K562 (cell line): Measurements from ENCODE around the gene AARS1. TPM values are rescaled to one million over a fixed set of nuclear protein-coding genes. Genes with fewer than 3 reads are reported as not detected.

ENCODE experiments used
- HMGXB4 ChIP-seq: sonication (generic); formaldehyde crosslinking; IDR thresholded peaks from 2 replicates; pipeline ENCODE4 v1.8.1; 2023; ENCODE audit warnings: mild to moderate bottlenecking, missing genetic modification reagents
- SOX6 ChIP-seq: fragments of 450-650 bp; IDR thresholded peaks from 2 replicates; pipeline ENCODE4 v1.6.1; 2014; ENCODE audit warnings: mild to moderate bottlenecking
- TFAM ChIP-seq: fragments of 250-450 bp; sonication (Bioruptor Pico); conservative IDR thresholded peaks from 2 replicates; pipeline ENCODE4 v1.5.0; 2021; ENCODE audit warnings: mild to moderate bottlenecking, moderate library complexity
- ZBTB12 ChIP-seq: fragments of 250-450 bp; sonication (Bioruptor Pico); IDR thresholded peaks from 2 replicates; pipeline ENCODE4 v1.4.0; 2020
- polyA plus RNA-seq, 8 experiments: library from polyadenylated mRNA; depleted of rRNA in 4 of 8; stranded (reverse) in 5 of 8; unstranded in 3 of 8; fragments of >200 nt; fragmentation: Nextera tagmentation in 2 of 8; fragmentation: Illumina TruSeq in 1 of 8; extraction: Ambion mirVana in 2 of 8; extraction: Trizol in 1 of 8; gene quantifications; 2 replicates each; pipeline versions ENCODE4 v1.2.1 to v1.2.3, GENCODE V29; 2011 to 2014; ENCODE audit warnings: inconsistent platforms in 1 of 8, missing spikeins in 1 of 8
- total RNA-seq, 7 experiments: library from RNA; depleted of rRNA in 6 of 7; stranded (reverse); fragments of >200 nt in 6 of 7; fragmentation: Illumina TruSeq in 2 of 7; extraction: Trizol in 2 of 7; gene quantifications; 2 replicates each; pipeline versions ENCODE4 v1.2.1 to v1.2.3, GENCODE V29; 2011 to 2021; ENCODE audit warnings: low replicate concordance in 1 of 7
- TF ChIP-seq, protein P1 (sequence below): fragments of 450-650 bp; IDR thresholded peaks from 2 replicates; pipeline ENCODE4 v1.6.1; 2016; ENCODE audit warnings: mild to moderate bottlenecking, moderate library complexity
- TF ChIP-seq, protein P2 (sequence below): sonication (generic); formaldehyde crosslinking; IDR thresholded peaks from 2 replicates; pipeline ENCODE4 v1.8.0; 2022; ENCODE audit warnings: mild to moderate bottlenecking, missing genetic modification reagents

AARS1 gene
- total and polyA plus RNA-seq, 9 of the 15 experiments (the other 6 are each of a cell fraction or from before 2014, with no cell fraction given) = 50.1 to 235 (median 174) TPM

DNA sequence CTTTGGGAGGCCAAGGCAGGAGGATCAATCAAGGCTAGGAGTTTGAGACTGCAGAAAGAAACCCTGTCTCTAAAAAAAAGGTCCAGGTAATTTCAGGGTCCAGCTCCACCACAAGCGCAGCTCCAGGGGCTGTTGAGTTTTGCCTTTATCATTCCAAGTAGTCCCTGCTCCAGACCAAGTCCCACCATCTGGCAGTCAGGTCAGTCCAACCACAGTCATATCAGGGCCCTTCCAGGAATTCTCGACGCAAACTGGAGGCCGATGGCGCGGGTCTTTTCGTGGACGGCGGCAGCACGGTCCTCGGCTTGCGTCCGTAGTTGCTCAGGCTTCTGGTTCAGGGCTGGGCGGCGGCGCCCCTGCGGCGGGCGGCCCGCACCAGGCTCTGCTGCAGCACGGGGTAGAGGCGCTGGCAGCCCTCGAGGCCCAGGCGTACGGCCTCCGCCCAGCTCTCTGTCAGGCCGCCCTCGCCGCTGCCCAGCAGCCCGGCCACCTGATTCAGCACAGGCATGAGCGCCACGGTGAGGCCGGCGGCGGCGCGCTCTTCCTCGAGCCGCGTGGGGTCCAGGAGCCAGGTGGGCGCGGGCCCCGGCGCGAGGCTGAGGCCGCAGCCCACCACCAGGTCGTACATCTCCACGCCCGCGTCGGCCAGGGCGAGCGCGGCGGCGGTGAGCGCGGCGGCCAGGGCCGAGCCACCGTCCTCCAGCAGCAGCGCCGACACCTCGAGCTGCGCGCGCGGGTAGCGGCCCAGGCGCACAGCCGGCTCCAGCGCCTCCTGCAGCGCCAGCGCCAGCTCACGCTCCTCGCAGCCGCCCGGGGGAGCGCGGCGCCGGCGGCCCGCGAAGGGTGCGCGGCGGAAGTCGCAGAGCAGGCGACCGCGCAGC lies 38.3 kb downstream of the AARS1 start (continued):
- TF ChIP-seq, protein P1, sequence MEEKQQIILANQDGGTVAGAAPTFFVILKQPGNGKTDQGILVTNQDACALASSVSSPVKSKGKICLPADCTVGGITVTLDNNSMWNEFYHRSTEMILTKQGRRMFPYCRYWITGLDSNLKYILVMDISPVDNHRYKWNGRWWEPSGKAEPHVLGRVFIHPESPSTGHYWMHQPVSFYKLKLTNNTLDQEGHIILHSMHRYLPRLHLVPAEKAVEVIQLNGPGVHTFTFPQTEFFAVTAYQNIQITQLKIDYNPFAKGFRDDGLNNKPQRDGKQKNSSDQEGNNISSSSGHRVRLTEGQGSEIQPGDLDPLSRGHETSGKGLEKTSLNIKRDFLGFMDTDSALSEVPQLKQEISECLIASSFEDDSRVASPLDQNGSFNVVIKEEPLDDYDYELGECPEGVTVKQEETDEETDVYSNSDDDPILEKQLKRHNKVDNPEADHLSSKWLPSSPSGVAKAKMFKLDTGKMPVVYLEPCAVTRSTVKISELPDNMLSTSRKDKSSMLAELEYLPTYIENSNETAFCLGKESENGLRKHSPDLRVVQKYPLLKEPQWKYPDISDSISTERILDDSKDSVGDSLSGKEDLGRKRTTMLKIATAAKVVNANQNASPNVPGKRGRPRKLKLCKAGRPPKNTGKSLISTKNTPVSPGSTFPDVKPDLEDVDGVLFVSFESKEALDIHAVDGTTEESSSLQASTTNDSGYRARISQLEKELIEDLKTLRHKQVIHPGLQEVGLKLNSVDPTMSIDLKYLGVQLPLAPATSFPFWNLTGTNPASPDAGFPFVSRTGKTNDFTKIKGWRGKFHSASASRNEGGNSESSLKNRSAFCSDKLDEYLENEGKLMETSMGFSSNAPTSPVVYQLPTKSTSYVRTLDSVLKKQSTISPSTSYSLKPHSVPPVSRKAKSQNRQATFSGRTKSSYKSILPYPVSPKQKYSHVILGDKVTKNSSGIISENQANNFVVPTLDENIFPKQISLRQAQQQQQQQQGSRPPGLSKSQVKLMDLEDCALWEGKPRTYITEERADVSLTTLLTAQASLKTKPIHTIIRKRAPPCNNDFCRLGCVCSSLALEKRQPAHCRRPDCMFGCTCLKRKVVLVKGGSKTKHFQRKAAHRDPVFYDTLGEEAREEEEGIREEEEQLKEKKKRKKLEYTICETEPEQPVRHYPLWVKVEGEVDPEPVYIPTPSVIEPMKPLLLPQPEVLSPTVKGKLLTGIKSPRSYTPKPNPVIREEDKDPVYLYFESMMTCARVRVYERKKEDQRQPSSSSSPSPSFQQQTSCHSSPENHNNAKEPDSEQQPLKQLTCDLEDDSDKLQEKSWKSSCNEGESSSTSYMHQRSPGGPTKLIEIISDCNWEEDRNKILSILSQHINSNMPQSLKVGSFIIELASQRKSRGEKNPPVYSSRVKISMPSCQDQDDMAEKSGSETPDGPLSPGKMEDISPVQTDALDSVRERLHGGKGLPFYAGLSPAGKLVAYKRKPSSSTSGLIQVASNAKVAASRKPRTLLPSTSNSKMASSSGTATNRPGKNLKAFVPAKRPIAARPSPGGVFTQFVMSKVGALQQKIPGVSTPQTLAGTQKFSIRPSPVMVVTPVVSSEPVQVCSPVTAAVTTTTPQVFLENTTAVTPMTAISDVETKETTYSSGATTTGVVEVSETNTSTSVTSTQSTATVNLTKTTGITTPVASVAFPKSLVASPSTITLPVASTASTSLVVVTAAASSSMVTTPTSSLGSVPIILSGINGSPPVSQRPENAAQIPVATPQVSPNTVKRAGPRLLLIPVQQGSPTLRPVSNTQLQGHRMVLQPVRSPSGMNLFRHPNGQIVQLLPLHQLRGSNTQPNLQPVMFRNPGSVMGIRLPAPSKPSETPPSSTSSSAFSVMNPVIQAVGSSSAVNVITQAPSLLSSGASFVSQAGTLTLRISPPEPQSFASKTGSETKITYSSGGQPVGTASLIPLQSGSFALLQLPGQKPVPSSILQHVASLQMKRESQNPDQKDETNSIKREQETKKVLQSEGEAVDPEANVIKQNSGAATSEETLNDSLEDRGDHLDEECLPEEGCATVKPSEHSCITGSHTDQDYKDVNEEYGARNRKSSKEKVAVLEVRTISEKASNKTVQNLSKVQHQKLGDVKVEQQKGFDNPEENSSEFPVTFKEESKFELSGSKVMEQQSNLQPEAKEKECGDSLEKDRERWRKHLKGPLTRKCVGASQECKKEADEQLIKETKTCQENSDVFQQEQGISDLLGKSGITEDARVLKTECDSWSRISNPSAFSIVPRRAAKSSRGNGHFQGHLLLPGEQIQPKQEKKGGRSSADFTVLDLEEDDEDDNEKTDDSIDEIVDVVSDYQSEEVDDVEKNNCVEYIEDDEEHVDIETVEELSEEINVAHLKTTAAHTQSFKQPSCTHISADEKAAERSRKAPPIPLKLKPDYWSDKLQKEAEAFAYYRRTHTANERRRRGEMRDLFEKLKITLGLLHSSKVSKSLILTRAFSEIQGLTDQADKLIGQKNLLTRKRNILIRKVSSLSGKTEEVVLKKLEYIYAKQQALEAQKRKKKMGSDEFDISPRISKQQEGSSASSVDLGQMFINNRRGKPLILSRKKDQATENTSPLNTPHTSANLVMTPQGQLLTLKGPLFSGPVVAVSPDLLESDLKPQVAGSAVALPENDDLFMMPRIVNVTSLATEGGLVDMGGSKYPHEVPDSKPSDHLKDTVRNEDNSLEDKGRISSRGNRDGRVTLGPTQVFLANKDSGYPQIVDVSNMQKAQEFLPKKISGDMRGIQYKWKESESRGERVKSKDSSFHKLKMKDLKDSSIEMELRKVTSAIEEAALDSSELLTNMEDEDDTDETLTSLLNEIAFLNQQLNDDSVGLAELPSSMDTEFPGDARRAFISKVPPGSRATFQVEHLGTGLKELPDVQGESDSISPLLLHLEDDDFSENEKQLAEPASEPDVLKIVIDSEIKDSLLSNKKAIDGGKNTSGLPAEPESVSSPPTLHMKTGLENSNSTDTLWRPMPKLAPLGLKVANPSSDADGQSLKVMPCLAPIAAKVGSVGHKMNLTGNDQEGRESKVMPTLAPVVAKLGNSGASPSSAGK = peak; percentile 57
- TF ChIP-seq ZBTB12 (CRISPR knock-in tag) = no peak
- TF ChIP-seq, protein P2, sequence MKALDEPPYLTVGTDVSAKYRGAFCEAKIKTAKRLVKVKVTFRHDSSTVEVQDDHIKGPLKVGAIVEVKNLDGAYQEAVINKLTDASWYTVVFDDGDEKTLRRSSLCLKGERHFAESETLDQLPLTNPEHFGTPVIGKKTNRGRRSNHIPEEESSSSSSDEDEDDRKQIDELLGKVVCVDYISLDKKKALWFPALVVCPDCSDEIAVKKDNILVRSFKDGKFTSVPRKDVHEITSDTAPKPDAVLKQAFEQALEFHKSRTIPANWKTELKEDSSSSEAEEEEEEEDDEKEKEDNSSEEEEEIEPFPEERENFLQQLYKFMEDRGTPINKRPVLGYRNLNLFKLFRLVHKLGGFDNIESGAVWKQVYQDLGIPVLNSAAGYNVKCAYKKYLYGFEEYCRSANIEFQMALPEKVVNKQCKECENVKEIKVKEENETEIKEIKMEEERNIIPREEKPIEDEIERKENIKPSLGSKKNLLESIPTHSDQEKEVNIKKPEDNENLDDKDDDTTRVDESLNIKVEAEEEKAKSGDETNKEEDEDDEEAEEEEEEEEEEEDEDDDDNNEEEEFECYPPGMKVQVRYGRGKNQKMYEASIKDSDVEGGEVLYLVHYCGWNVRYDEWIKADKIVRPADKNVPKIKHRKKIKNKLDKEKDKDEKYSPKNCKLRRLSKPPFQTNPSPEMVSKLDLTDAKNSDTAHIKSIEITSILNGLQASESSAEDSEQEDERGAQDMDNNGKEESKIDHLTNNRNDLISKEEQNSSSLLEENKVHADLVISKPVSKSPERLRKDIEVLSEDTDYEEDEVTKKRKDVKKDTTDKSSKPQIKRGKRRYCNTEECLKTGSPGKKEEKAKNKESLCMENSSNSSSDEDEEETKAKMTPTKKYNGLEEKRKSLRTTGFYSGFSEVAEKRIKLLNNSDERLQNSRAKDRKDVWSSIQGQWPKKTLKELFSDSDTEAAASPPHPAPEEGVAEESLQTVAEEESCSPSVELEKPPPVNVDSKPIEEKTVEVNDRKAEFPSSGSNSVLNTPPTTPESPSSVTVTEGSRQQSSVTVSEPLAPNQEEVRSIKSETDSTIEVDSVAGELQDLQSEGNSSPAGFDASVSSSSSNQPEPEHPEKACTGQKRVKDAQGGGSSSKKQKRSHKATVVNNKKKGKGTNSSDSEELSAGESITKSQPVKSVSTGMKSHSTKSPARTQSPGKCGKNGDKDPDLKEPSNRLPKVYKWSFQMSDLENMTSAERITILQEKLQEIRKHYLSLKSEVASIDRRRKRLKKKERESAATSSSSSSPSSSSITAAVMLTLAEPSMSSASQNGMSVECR = peak; percentile 56; the same call in 1 of the 2 replicates
- TF ChIP-seq SOX6 = peak; percentile 25; the same call in 1 of the 2 replicates
- no peak for TF ChIP-seq TFAM (CRISPR knock-in tag)
- peak; percentile 83 for TF ChIP-seq HMGXB4 (CRISPR knock-in tag)
